Activated naive CD8-positive, alpha-beta T cell treated with anti-CD3 and anti-CD28 coated beads, Interleukin-2, amount 10 ng/mL, durations not matched to agents 7 days and 5 days (primary cell): ENCODE data around the gene DYNLT4. TPM values are rescaled to one million over a fixed set of nuclear protein-coding genes. Genes with fewer than 3 reads are reported as not detected.

Experiments used
- ATAC-seq: fragments of 150-1000 bp; cut with Tn5 transposase; one replicate; pipeline ENCODE4 v1.10.0; 2021; ENCODE audit warnings: low read depth, moderate library complexity
- POLR2A ChIA-PET: fragments of 350-600 bp; sonication (Branson Sonifier 250); formaldehyde crosslinking; loops from one replicate; lab custom pipeline; 2021; ENCODE audit warnings: antibody characterized with exemption; lab: Charles Lee
- DNase-seq: peaks from one replicate; pipeline ENCODE4 v3.0.0; 2021
- H3K27ac Mint-ChIP-seq: one replicate; pipeline ENCODE4 v1.8.0; 2022; ENCODE audit warnings: mild to moderate bottlenecking, mixed read lengths
- H3K27me3 Mint-ChIP-seq: one replicate; pipeline ENCODE4 v1.8.0; 2022; ENCODE audit warnings: mild to moderate bottlenecking, moderate library complexity, mixed read lengths
- H3K36me3 Mint-ChIP-seq: one replicate; pipeline ENCODE4 v1.8.0; 2021; ENCODE audit warnings: mild to moderate bottlenecking, mixed read lengths
- H3K4me1 Mint-ChIP-seq: one replicate; pipeline ENCODE4 v1.8.0; 2021; ENCODE audit warnings: mixed read lengths
- H3K4me3 Mint-ChIP-seq: one replicate; pipeline ENCODE4 v1.8.0; 2022; ENCODE audit warnings: mild to moderate bottlenecking, moderate library complexity, mixed read lengths
- H3K9me3 Mint-ChIP-seq: one replicate; pipeline ENCODE4 v1.8.0; 2021; ENCODE audit warnings: mixed read lengths
- total RNA-seq, 2 experiments: library from RNA; stranded (reverse); gene quantifications; one replicate each; pipeline ENCODE4 v1.2.3, GENCODE V29; 2021

The DYNLT4 gene
- under 1 TPM; 0.43 to 0.97 TPM for total RNA-seq

DNA sequence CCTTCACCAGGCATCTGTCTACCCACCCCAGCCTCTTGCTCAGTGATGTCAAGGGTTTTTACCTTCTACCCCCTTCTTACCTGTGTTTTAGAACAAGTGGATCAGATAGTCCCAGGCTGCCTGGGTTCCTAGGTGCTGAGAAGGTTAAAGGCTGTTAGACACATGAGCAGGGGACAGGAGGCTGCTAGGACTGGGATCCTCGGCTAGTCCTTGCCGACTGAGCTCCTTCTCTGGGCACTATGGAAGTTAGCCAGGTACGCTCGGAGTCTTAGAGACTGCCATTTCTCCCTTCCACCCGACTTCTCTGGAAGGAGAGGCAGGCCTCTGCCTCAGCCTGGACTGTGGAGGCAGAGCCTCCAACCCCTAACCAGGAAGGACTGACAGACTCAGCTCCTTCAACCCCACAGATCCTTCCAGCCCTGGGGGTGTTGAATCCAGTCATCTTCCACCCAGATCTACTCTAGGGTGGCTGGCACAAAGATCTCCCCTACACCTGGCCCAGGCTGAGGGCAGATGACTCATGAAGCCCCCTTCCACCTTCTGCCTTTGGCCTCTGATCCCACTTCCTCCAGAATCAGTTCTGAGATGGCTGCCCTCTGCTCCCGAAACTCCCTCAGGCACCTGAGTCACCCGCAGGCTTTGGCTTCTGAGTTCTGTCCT lies at the start of gene DYNLT4:
TSS of gene DYNLT4 (minus strand) at position 648 of the 660 bp plus-strand sequence. CDS start 683 bp downstream, outside the sequence.
- no peaks in the 10 kb centered on the region for H3K27me3 Mint-ChIP-seq
- no peak for DNase-seq
- H3K4me1 Mint-ChIP-seq: peaks cover 59% of the 10 kb centered on the region
- H3K9me3 Mint-ChIP-seq: no peaks in the 10 kb centered on the region
- H3K4me3 Mint-ChIP-seq: peak within 1 kb of the TSS; percentile 78
- H3K27ac Mint-ChIP-seq: peak within 1 kb of the TSS; percentile 99
- peaks cover 22% of the 10 kb centered on the region for H3K36me3 Mint-ChIP-seq
- no peak for ATAC-seq
- POLR2A ChIA-PET: interaction anchor here (0.7 to 11.3 kb wide), 8 partner anchors 9 to 533 kb away, joined by 4 to 259 read pairs (median 30); partner anchors contain the start of genes MUTYH, RNU5D-1, RPS8 and TOE1

GRCh38 chr1:44855742-44856141 lies 48.6 kb upstream of the DYNLT4 start:
- no peaks in the 10 kb centered on the region for H3K27me3 Mint-ChIP-seq
- no peak overlapping the region for H3K4me3 Mint-ChIP-seq
- no peaks in the 10 kb centered on the region for H3K9me3 Mint-ChIP-seq
- no peak for ATAC-seq
- no peak overlapping the region for H3K27ac Mint-ChIP-seq
- H3K36me3 Mint-ChIP-seq: peaks cover 20% of the 10 kb centered on the region
- POLR2A ChIA-PET: no interaction called here
- no peak for DNase-seq
- no peaks in the 10 kb centered on the region for H3K4me1 Mint-ChIP-seq

- DNase-seq (no peak), ATAC-seq (no peak)
- Mint-ChIP-seq H3K36me3 (peaks cover 22% of the 10 kb centered on the region), H3K27me3 (no peaks in the 10 kb centered on the region), H3K27ac (no peak overlapping the region), H3K9me3 (no peaks in the 10 kb centered on the region), H3K4me1 (no peaks in the 10 kb centered on the region), H3K4me3 (no peak overlapping the region)
- POLR2A ChIA-PET: no interaction called here
These were observed 47.8 kb upstream of the DYNLT4 start for GRCh38 chr1:44854970-44855369.

- Mint-ChIP-seq H3K36me3 (peaks cover 23% of the 10 kb centered on the region), H3K9me3 (no peaks in the 10 kb centered on the region), H3K4me3 (no peak overlapping the region), H3K27ac (no peak overlapping the region), H3K4me1 (no peaks in the 10 kb centered on the region), H3K27me3 (no peaks in the 10 kb centered on the region)
- no peak for ATAC-seq
- DNase-seq: no peak
- POLR2A ChIA-PET: interaction anchor here (0.6 kb wide), 1 partner anchor 125 kb away, joined by 4 read pairs; no protein-coding TSS in a partner anchor
These were observed 46.0 kb upstream of the DYNLT4 start for GRCh38 chr1:44853201-44853600.

DNA sequence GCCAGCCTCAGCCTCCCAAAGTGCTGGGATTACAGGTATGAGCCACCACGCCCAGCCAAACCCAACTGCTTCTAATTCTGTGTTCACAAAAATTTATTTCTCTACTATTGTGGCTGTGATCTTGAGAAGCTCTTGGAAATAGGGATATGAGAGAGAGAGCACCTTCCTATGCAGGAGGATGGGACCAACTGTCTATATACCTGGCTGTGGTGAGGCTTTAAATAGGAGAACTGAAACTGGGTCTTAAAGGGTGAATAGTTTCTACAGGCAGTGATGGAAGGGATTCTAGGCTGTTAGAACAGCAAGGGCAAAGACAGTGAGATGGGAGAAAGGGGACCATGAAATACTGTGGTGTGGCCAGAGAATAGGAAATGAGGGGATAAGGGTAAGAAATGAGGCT lies 44.2 kb upstream of the DYNLT4 start:
- H3K27me3 Mint-ChIP-seq: no peaks in the 10 kb centered on the region
- no peak overlapping the region for H3K27ac Mint-ChIP-seq
- ATAC-seq (no peak), DNase-seq (no peak)
- no peaks in the 10 kb centered on the region for H3K9me3 Mint-ChIP-seq
- no peaks in the 10 kb centered on the region for H3K4me1 Mint-ChIP-seq
- no peak overlapping the region for H3K4me3 Mint-ChIP-seq
- POLR2A ChIA-PET: no interaction called here
- H3K36me3 Mint-ChIP-seq: peaks cover 17% of the 10 kb centered on the region

DNA sequence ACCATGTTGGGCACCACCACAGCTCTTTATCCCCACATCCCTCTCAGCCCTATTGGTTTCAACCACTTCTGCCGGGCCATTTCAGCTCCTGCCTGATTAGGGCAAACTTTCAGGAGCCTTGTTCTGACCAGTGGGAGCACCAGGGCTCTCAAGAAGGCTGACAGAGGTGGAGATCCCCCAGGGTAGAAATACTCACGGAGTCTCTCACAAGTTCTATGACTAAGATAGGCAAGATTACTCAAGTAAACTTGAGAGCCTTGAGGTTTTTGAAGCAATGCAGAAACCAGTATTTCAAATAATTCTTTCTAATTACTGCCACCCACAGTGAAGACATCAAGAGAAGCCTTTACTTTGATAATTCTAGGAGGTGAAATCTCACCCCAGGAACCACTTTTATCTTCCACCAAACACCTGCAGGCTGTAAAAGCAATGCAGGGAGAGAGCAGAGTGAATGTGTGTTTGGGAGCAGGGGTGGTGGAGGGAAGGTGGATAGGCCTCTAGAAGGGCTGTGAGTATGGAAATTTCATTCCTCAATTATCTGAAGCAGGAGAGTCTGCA lies 42.5 kb upstream of the DYNLT4 start:
- Mint-ChIP-seq H3K4me3 (no peak overlapping the region), H3K36me3 (peaks cover 16% of the 10 kb centered on the region), H3K4me1 (no peaks in the 10 kb centered on the region), H3K27ac (no peak overlapping the region), H3K27me3 (no peaks in the 10 kb centered on the region), H3K9me3 (no peaks in the 10 kb centered on the region)
- ATAC-seq (no peak), DNase-seq (no peak)
- POLR2A ChIA-PET: interaction anchor here (0.6 kb wide), 1 partner anchor 9 kb away, joined by 4 read pairs; no protein-coding TSS in a partner anchor

- no peak for DNase-seq
- no peak for ATAC-seq
- Mint-ChIP-seq H3K4me3 (no peak overlapping the region), H3K9me3 (no peaks in the 10 kb centered on the region), H3K27ac (peak overlapping the region; percentile 35), H3K4me1 (no peaks in the 10 kb centered on the region), H3K27me3 (no peaks in the 10 kb centered on the region), H3K36me3 (peaks cover 15% of the 10 kb centered on the region)
- POLR2A ChIA-PET: interaction anchor here (0.6 kb wide), 1 partner anchor 8 kb away, joined by 4 read pairs; no protein-coding TSS in a partner anchor
These were observed 41.5 kb upstream of the DYNLT4 start for GRCh38 chr1:44848456-44849181.

DNA sequence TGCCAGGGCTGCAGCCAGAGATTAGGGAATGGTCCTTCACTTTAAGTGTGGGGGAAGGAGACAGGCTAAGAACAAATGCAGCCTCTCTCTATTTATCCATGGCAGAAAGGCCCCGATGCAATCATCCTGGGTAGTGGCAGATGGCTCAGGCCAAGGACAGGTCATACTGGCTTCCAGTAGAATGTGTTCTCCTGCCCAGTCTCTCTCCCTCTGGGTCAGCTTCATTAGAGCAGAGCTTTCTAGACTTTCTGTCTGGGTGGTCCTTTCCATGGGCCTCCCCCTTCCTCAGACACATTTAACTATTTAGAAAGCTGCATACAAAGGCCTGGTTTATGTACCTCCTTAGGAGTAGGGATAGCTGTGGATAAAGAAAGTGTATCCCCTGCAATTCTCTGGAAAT lies 40.7 kb upstream of the DYNLT4 start:
- Mint-ChIP-seq H3K27me3 (no peaks in the 10 kb centered on the region), H3K36me3 (peaks cover 13% of the 10 kb centered on the region), H3K4me3 (no peak overlapping the region), H3K9me3 (no peaks in the 10 kb centered on the region), H3K27ac (no peak overlapping the region), H3K4me1 (no peaks in the 10 kb centered on the region)
- no peak for ATAC-seq
- POLR2A ChIA-PET: no interaction called here
- no peak for DNase-seq

GRCh38 chr1:44846985-44847384 lies 39.8 kb upstream of the DYNLT4 start:
- no peaks in the 10 kb centered on the region for H3K9me3 Mint-ChIP-seq
- peaks cover 10% of the 10 kb centered on the region for H3K36me3 Mint-ChIP-seq
- DNase-seq: no peak
- no peak overlapping the region for H3K27ac Mint-ChIP-seq
- H3K27me3 Mint-ChIP-seq: peaks cover 7% of the 10 kb centered on the region
- POLR2A ChIA-PET: no interaction called here
- no peak for ATAC-seq
- H3K4me3 Mint-ChIP-seq: no peak overlapping the region
- peaks cover 4% of the 10 kb centered on the region for H3K4me1 Mint-ChIP-seq

DNA sequence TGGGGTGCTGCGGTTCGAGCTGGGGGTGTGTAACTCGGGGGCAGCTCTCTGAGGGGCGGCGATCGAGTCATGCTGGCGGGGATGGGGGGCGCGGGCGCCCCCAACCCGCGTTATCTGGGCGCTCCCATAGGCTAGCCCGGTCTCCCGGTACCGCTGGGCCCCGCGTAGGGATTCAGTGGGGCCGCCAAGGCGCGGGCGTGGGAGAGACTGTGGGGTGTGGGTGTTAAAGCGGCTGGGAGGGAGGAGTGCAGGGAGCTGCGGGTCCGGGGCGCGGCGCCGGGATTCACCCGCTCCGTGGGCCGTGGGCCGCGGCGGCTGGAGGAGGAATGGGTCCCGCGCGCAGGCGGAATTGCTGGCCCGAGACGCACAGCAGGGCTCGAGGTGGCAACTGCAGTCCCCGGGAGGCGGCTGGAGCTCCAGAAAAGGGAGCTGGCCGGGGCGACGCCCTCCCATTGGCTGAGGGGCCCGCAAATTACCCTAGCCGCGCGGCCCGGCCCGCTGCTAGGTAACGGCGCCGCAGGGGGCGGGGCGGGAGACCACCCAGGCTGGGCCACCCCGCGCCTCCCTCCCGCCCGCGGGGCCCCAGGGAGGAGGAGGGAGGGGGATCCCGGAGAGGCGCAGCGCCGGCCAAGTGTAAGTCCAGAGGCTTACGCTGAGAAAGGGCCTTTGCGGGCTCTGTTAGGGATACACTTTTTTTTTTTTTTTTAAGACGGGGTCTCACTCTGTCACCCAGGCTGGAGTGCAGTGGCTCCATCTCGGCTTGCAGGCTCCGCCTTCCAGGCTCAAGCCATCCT lies 35.9 kb upstream of the DYNLT4 start, which contains the start of gene PTCH2:
TSS of gene PTCH2 (minus strand) at position 392 of the 794 bp plus-strand sequence. CDS start at position 71, 321 bp downstream.
- POLR2A ChIA-PET: interaction anchor here (0.8 to 1.7 kb wide), 3 partner anchors 24 to 112 kb away, joined by 3 to 9 read pairs (median 4); partner anchors contain the start of gene BTBD19
- ATAC-seq (peak; percentile 71), DNase-seq (peak; percentile 55)
- H3K36me3 Mint-ChIP-seq: peaks cover 6% of the 10 kb centered on the region
- H3K4me1 Mint-ChIP-seq: peaks cover 4% of the 10 kb centered on the region
- peaks cover 16% of the 10 kb centered on the region for H3K27me3 Mint-ChIP-seq
- no peaks in the 10 kb centered on the region for H3K9me3 Mint-ChIP-seq
- peak within 1 kb of the TSS; percentile 73 for H3K4me3 Mint-ChIP-seq
- H3K27ac Mint-ChIP-seq: no peak within 1 kb of the TSS

GRCh38 chr1:44842486-44842861 lies 35.3 kb upstream of the DYNLT4 start:
- no peak overlapping the region for H3K27ac Mint-ChIP-seq
- H3K36me3 Mint-ChIP-seq: peaks cover 6% of the 10 kb centered on the region
- peak overlapping the region; percentile 73 for H3K4me3 Mint-ChIP-seq
- H3K27me3 Mint-ChIP-seq: peaks cover 16% of the 10 kb centered on the region
- peak; percentile 17 for ATAC-seq
- no peak for DNase-seq
- no peaks in the 10 kb centered on the region for H3K9me3 Mint-ChIP-seq
- POLR2A ChIA-PET: interaction anchor here (1.0 to 1.7 kb wide), 2 partner anchors 22 to 23 kb away, joined by 3 to 9 read pairs; no protein-coding TSS in a partner anchor
- H3K4me1 Mint-ChIP-seq: peaks cover 4% of the 10 kb centered on the region

- ATAC-seq: no peak
- Mint-ChIP-seq H3K9me3 (no peaks in the 10 kb centered on the region), H3K27me3 (peaks cover 16% of the 10 kb centered on the region), H3K4me3 (no peak overlapping the region), H3K36me3 (peaks cover 1% of the 10 kb centered on the region), H3K27ac (no peak overlapping the region), H3K4me1 (peaks cover 12% of the 10 kb centered on the region)
- POLR2A ChIA-PET: no interaction called here
- no peak for DNase-seq
These were observed 32.4 kb upstream of the DYNLT4 start for GRCh38 chr1:44839576-44839975.
